ENCODE measurements around the gene POU5F2. TPM values are rescaled to one million over a fixed set of nuclear protein-coding genes. Genes with fewer than 3 reads are reported as not detected.

The POU5F2 gene
- total RNA-seq, 1 experiment from 2014 or later, result 1.1 TPM

GRCh38 chr5:93717162-93717561 is 24.2 kb downstream of the POU5F2 start:
- intact Hi-C loops (cut with micrococcal nuclease; ENCODE audit: unreplicated experiment), result no loop called here
- no peaks in the 10 kb centered on the region for H3K9me3 ChIP-seq (ENCODE audit: insufficient read depth, low read depth)
- peak in 1 of 2 experiments; percentile 1 for DNase-seq
- no peak overlapping the region for H2AFZ ChIP-seq
- no peak overlapping the region for H3K4me3 ChIP-seq
- no TSS peak for BruUV-seq (replicated peaks)
- no peak overlapping the region for H3K27ac ChIP-seq
- no peaks in the 10 kb centered on the region for H3K9me2 ChIP-seq (ENCODE audit: insufficient read depth)
- TF ChIP-seq CTCF (conservative IDR thresholded peaks at IDR 0.05) (no peak), EZH2 (IDR thresholded peaks at IDR 0.05; ENCODE audit: low read depth) (no peak)
- H3F3A ChIP-seq (ENCODE audit: insufficient read depth, low read depth), result no peaks in the 10 kb centered on the region; the same call in 1 of the 2 replicates
- no peaks in the 10 kb centered on the region for H3K4me1 ChIP-seq (replicated peaks; ENCODE audit: insufficient read depth)
- no peaks in the 10 kb centered on the region for H3K27me3 ChIP-seq (ENCODE audit: insufficient read depth, low read depth)
- H4K20me1 ChIP-seq (ENCODE audit: insufficient read depth), result no peaks in the 10 kb centered on the region
- H3K36me3 ChIP-seq (ENCODE audit: low read depth), result no peaks in the 10 kb centered on the region
- no peak overlapping the region for H3K4me2 ChIP-seq
- ChIA-PET POLR2A (ENCODE audit: unreplicated experiment) (no interaction called here), CTCF (no interaction called here)
- no peaks in the 10 kb centered on the region for H3K79me2 ChIP-seq (ENCODE audit: low read depth)

GRCh38 chr5:93716453-93716852 is 24.9 kb downstream of the POU5F2 start:
- Histone ChIP-seq H3K79me2 (ENCODE audit: low read depth) (no peaks in the 10 kb centered on the region), H3K9me3 (ENCODE audit: insufficient read depth, low read depth) (no peaks in the 10 kb centered on the region), H3K4me2 (no peak overlapping the region), H3K27ac (no peak overlapping the region), H4K20me1 (ENCODE audit: insufficient read depth) (no peaks in the 10 kb centered on the region), H3K36me3 (ENCODE audit: low read depth) (no peaks in the 10 kb centered on the region), H3K4me3 (no peak overlapping the region), H3K9me2 (ENCODE audit: insufficient read depth) (no peaks in the 10 kb centered on the region), H2AFZ (no peak overlapping the region), H3F3A (ENCODE audit: insufficient read depth, low read depth) (no peaks in the 10 kb centered on the region; the same call in 1 of the 2 replicates), H3K4me1 (replicated peaks; ENCODE audit: insufficient read depth) (no peaks in the 10 kb centered on the region), H3K27me3 (ENCODE audit: insufficient read depth, low read depth) (no peaks in the 10 kb centered on the region)
- TF ChIP-seq CTCF (conservative IDR thresholded peaks at IDR 0.05), result no peak
- no peak for TF ChIP-seq EZH2 (IDR thresholded peaks at IDR 0.05; ENCODE audit: low read depth)
- DNase-seq, result no peak
- POLR2A ChIA-PET (ENCODE audit: unreplicated experiment), result no interaction called here
- no TSS peak for BruUV-seq (replicated peaks)
- intact Hi-C loops (cut with micrococcal nuclease; ENCODE audit: unreplicated experiment), result no loop called here
- CTCF ChIA-PET, result no interaction called here

- Histone ChIP-seq H3K4me1 (replicated peaks; ENCODE audit: insufficient read depth) (no peaks in the 10 kb centered on the region), H3K4me3 (no peak overlapping the region), H3F3A (ENCODE audit: insufficient read depth, low read depth) (no peaks in the 10 kb centered on the region; the same call in 1 of the 2 replicates), H3K4me2 (no peak overlapping the region), H3K27ac (no peak overlapping the region), H4K20me1 (ENCODE audit: insufficient read depth) (no peaks in the 10 kb centered on the region), H3K9me3 (ENCODE audit: insufficient read depth, low read depth) (no peaks in the 10 kb centered on the region), H3K79me2 (ENCODE audit: low read depth) (no peaks in the 10 kb centered on the region), H3K36me3 (ENCODE audit: low read depth) (no peaks in the 10 kb centered on the region), H3K9me2 (ENCODE audit: insufficient read depth) (no peaks in the 10 kb centered on the region), H3K27me3 (ENCODE audit: insufficient read depth, low read depth) (no peaks in the 10 kb centered on the region), H2AFZ (no peak overlapping the region)
- POLR2A ChIA-PET (ENCODE audit: unreplicated experiment), result no interaction called here
- intact Hi-C loops (cut with micrococcal nuclease; ENCODE audit: unreplicated experiment), result no loop called here
- CTCF ChIA-PET, result no interaction called here
- TF ChIP-seq EZH2 (IDR thresholded peaks at IDR 0.05; ENCODE audit: low read depth) (no peak), CTCF (conservative IDR thresholded peaks at IDR 0.05) (no peak)
- no TSS peak for BruUV-seq (replicated peaks)
- no peak for DNase-seq
These were observed 25.6 kb downstream of the POU5F2 start for GRCh38 chr5:93715761-93716160.

All from PC-9 (cell line).